ENCODE results near the gene DNAJC5. TPM values are rescaled to one million over a fixed set of nuclear protein-coding genes. Genes with fewer than 3 reads are reported as not detected.

Gene DNAJC5
- total and polyA plus RNA-seq, 2 donors (not counting 3 experiments of a cell fraction or from before 2014, with no cell fraction given): 44.7 to 60.3 TPM

GRCh38 chr20:63973160-63973479 lies 78.2 kb downstream of the DNAJC5 start:
- Histone ChIP-seq H3K9me3 (replicated peaks; ENCODE audit: control insufficient read depth, insufficient read depth, low read length) (no peaks in the 10 kb centered on the region), H4K20me1 (replicated peaks; ENCODE audit: control insufficient read depth, extremely low read depth, insufficient read depth, low read length) (no peaks in the 10 kb centered on the region), H3K79me2 (ENCODE audit: control insufficient read depth, insufficient read depth, low read length) (peaks cover 7% of the 10 kb centered on the region), H3K27me3 (ENCODE audit: control insufficient read depth in 2 of 2, insufficient read depth in 2 of 2, low read length in 2 of 2) (no peaks in the 10 kb centered on the region), H3K4me1 (ENCODE audit: control insufficient read depth, extremely low read depth, insufficient read depth, low read length) (peaks cover 23% of the 10 kb centered on the region), H3K9me1 (replicated peaks; ENCODE audit: control insufficient read depth, extremely low read depth, insufficient read depth, low read length) (no peaks in the 10 kb centered on the region), H3K4me3 (replicated peaks in 1 of 3; ENCODE audit: insufficient read depth in 1 of 3, low read depth in 1 of 3, low read length in 3 of 3) (no peak overlapping the region), H3K36me3 (ENCODE audit: control insufficient read depth in 2 of 2, extremely low read depth in 1 of 2, insufficient read depth in 2 of 2, low read length in 2 of 2) (no peaks in the 10 kb centered on the region), H3K4me2 (ENCODE audit: insufficient read depth, low read length) (no peak overlapping the region), H2AFZ (ENCODE audit: low read depth, low read length) (no peak overlapping the region), H3K9ac (replicated peaks; ENCODE audit: extremely low read depth, insufficient read depth, low read length) (no peak overlapping the region), H3K27ac (ENCODE audit: insufficient read depth, low read depth, low read length) (peak overlapping the region; percentile 3)
- TF ChIP-seq JUN (IDR thresholded peaks at IDR 0.05; ENCODE audit: borderline replicate concordance, insufficient read depth, insufficient read length, low read depth) (no peak), EZH2 (IDR thresholded peaks at IDR 0.05; ENCODE audit: borderline replicate concordance, low read depth, low read length, severe bottlenecking) (no peak), CTCF (IDR thresholded peaks at IDR 0.05; ENCODE audit: extremely low read depth in 1 of 2, insufficient read depth in 1 of 2, low read depth in 1 of 2, low read length in 2 of 2) (no peak), POLR2A (IDR thresholded peaks at IDR 0.05; ENCODE audit: low read depth, low read length) (no peak), GATA2 (IDR thresholded peaks at IDR 0.05; ENCODE audit: insufficient read depth, insufficient read length, low read depth, low read length) (no peak), MYC (IDR thresholded peaks at IDR 0.05; ENCODE audit: low read depth, low read length) (no peak), FOS (IDR thresholded peaks at IDR 0.05; ENCODE audit: borderline replicate concordance, insufficient read depth, low read length) (no peak), MAX (IDR thresholded peaks at IDR 0.05; ENCODE audit: insufficient read depth, insufficient read length) (no peak), POLR2AphosphoS5 (IDR thresholded peaks at IDR 0.05; ENCODE audit: insufficient read depth, low read depth, low read length) (no peak)
- dilution Hi-C loops (cut with MboI; ENCODE audit: extremely low pct_ligation_motif_present, low sequenced_read_pairs) (no loop called here), intact Hi-C loops (cut with micrococcal nuclease) (loop anchor here (2.0 kb wide), 3 partner anchors 82 to 186 kb away; partner anchors contain the start of gene TPD52L2)
- ChIA-PET POLR2A (interaction anchor here (1.3 to 1.8 kb wide), 2 partner anchors 108 to 435 kb away, joined by 3 to 9 read pairs; partner anchors contain the start of gene TPD52L2), CTCF (interaction anchor here (0.9 to 3.3 kb wide), 23 partner anchors 7 to 476 kb away, joined by 3 to 89 read pairs (median 5); partner anchors contain the start of genes DNAJC5 and PTK6)
- no TSS peak for BruUV-seq (replicated peaks)
- no peak for DNase-seq (ENCODE audit: low read depth, low spot score)
- no peak for FAIRE-seq
